ENCODE results near the gene POPDC2.

DNA sequence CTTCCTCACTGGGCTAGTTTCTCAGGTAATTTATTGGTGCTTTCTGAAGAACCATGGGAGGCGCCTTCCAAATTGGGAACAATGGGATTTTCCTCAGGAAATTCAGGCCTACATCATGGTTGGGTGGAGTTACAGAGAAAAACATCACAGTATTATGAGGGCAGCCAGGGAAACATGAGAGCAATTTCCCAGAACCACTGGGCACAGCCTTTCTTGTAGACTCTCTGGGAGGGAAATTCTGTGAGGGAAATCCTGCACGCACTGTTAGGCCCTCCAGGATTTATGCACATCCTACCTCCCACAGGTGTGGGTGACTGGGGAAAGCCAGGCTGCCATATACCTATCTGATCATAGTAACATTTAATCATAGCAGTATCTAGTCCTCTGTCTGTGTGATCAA, 13.2 kb downstream of the POPDC2 start:
- TF ChIP-seq POLR2AphosphoS5 (IDR thresholded peaks at IDR 0.05; ENCODE audit: borderline replicate concordance, low read depth, low read length) (no peak), EZH2 (IDR thresholded peaks at IDR 0.05) (no peak), FOXP2 (optimal IDR thresholded peaks at IDR 0.05; ENCODE audit: control extremely low read depth, extremely low read length, insufficient read depth) (no peak)

All from SK-N-MC (cell line).